WERI-Rb-1 (cell line): ENCODE data around the gene OR1I1.

Experiments
- DNase-seq: peaks from one replicate; pipeline ENCODE4 v3.0.0-alpha.2; 2020
- H3K27ac ChIP-seq: fragments of 250-450 bp; sonication (Bioruptor Pico); 2 replicates; pipeline ENCODE4 v1.5.1; 2020; ENCODE audit warnings: mild to moderate bottlenecking, moderate library complexity
- H3K27me3 ChIP-seq: fragments of 250-450 bp; sonication (Bioruptor Pico); 2 replicates; pipeline ENCODE4 v1.5.1; 2021; ENCODE audit warnings: mild to moderate bottlenecking, low read depth, moderate library complexity; ENCODE audit not compliant: insufficient read depth, severe bottlenecking
- H3K36me3 ChIP-seq: fragments of 250-450 bp; sonication (Bioruptor Pico); 2 replicates; pipeline ENCODE4 v1.5.1; 2020; ENCODE audit warnings: mild to moderate bottlenecking, moderate library complexity
- H3K4me3 ChIP-seq: 2 replicates; pipeline ENCODE4 v1.5.1; 2011; ENCODE audit warnings: low read depth, mild to moderate bottlenecking, control low read depth, low read length
- H3K9me3 ChIP-seq: fragments of 250-450 bp; sonication (Bioruptor Pico); 2 replicates; pipeline ENCODE4 v1.5.1; 2021; ENCODE audit warnings: mild to moderate bottlenecking, moderate library complexity; ENCODE audit not compliant: severe bottlenecking
- TF ChIP-seq, protein P1 (sequence below): IDR thresholded peaks from 2 replicates; pipeline ENCODE4 v1.5.1; 2011; ENCODE audit warnings: low read depth, mild to moderate bottlenecking, control low read depth, inconsistent platforms, low read length

OR1I1 gene

DNA sequence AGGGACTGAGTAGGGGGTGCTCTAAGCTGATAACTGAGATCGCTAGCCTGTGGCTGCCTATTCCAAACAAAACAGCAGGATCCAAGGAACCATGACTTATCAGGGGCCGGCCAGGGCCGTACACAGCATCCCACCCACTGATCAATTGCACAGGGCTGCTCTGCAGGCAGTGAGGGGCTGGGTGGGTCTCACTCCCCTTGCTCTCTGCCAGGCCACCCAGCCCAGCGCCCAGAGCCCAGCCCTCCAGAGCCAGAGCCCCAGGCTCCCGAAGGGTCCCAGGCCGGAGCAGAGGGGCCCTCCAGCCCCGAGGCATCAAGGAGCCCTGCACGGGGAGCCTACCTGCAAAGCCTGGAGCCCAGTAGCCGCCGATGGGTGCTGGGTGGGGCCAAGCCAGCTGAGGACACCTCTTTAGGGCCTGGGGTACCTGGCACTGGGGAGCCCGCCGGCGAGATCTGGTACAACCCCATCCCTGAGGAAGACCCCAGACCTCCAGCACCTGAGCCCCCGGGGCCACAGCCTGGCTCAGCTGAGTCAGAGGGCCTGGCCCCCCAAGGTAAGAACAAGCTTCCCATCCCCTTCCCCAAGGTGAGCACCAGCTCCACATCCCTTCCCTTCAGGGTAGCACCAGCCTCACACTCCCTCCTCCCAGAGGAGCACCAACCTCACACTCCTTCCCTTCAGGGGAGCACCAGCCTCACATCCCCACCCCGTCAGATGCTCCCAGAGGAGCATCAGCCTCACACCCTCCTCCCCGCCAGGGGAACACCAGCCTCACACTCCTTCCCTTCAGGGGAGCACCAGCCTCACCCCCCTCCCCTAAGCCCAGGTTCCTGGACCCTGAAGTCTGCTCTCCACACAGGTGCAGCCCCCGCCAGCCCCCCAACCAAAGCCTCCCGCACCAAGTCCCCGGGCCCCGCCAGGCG, 27.1 kb downstream of the OR1I1 start:
- H3K9me3 ChIP-seq, result peaks cover 2% of the 10 kb centered on the region
- DNase-seq, result no peak
- no peak overlapping the region for H3K4me3 ChIP-seq
- H3K27ac ChIP-seq, result no peak overlapping the region
- H3K36me3 ChIP-seq, result no peaks in the 10 kb centered on the region
- TF ChIP-seq, protein P1, sequence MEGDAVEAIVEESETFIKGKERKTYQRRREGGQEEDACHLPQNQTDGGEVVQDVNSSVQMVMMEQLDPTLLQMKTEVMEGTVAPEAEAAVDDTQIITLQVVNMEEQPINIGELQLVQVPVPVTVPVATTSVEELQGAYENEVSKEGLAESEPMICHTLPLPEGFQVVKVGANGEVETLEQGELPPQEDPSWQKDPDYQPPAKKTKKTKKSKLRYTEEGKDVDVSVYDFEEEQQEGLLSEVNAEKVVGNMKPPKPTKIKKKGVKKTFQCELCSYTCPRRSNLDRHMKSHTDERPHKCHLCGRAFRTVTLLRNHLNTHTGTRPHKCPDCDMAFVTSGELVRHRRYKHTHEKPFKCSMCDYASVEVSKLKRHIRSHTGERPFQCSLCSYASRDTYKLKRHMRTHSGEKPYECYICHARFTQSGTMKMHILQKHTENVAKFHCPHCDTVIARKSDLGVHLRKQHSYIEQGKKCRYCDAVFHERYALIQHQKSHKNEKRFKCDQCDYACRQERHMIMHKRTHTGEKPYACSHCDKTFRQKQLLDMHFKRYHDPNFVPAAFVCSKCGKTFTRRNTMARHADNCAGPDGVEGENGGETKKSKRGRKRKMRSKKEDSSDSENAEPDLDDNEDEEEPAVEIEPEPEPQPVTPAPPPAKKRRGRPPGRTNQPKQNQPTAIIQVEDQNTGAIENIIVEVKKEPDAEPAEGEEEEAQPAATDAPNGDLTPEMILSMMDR, result no peak
- H3K27me3 ChIP-seq, result peaks cover 44% of the 10 kb centered on the region

DNA sequence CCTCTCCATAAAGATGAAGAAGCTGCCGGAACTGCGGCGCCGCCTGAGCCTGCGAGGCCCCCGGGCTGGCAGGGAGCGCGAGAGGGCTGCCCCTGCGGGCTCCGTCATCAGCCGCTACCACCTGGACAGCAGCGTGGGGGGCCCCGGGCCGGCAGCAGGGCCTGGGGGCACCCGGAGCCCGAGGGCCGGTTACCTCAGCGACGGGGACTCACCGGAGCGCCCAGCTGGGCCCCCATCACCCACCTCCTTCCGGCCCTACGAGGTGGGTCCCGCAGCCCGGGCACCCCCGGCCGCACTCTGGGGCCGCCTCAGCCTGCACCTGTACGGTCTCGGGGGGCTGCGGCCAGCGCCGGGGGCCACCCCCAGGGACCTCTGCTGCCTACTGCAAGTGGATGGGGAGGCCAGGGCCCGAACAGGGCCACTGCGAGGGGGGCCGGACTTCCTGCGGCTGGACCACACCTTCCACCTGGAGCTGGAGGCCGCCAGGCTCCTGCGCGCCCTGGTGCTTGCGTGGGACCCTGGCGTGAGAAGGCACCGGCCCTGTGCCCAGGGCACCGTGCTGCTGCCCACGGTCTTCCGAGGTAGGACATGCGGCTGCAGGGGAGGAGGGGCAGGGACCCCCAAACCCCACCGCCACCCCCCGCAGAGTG, 27.9 kb downstream of the OR1I1 start:
- H3K27me3 ChIP-seq, result peaks cover 41% of the 10 kb centered on the region
- DNase-seq, result no peak
- H3K4me3 ChIP-seq, result no peak overlapping the region
- no peak overlapping the region for H3K27ac ChIP-seq
- H3K36me3 ChIP-seq, result peaks cover 3% of the 10 kb centered on the region; the same call in 1 of the 2 replicates
- H3K9me3 ChIP-seq, result no peaks in the 10 kb centered on the region
- TF ChIP-seq, protein P1, result no peak

DNA sequence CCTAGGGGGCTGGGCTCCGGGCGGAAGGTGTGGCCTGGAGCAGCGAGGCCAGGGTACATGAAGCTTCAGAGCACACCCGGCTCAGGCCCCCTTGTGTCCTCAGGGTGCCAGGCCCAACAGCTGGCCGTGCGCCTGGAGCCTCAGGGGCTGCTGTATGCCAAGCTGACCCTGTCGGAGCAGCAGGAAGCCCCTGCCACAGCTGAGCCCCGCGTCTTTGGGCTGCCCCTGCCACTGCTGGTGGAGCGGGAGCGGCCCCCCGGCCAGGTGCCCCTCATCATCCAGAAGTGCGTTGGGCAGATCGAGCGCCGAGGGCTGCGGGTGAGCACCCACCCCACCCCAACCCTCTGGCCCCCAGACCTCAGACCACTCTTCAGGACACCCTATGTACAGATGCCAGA, 28.4 kb downstream of the OR1I1 start:
- DNase-seq, result no peak
- Histone ChIP-seq H3K9me3 (no peaks in the 10 kb centered on the region), H3K27ac (no peak overlapping the region), H3K36me3 (peaks cover 7% of the 10 kb centered on the region), H3K27me3 (peaks cover 39% of the 10 kb centered on the region), H3K4me3 (no peak overlapping the region)
- TF ChIP-seq, protein P1, result no peak

DNA sequence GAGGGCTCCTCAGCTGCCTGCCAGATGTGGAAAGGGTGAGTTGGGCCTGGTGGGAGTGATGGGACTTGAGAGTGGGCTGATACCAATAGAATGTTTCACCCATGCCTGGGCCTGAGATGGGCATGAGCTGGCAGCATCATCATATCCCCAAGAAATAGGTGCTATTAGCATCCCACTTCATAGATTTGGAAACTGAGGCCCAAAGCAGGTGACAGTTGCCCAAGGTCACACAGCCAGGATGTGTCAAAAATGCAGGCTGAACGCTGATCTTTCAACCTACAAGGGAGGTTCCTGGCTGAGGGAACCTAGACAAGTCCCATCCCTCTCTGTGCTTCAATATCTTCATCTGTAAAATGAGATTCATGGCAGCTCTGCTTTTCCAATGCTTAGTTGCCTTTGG, 29.7 kb downstream of the OR1I1 start:
- DNase-seq, result no peak
- H3K36me3 ChIP-seq, result peaks cover 20% of the 10 kb centered on the region
- H3K27me3 ChIP-seq, result peaks cover 26% of the 10 kb centered on the region
- no peaks in the 10 kb centered on the region for H3K9me3 ChIP-seq
- no peak overlapping the region for H3K4me3 ChIP-seq
- TF ChIP-seq, protein P1, result no peak
- H3K27ac ChIP-seq, result no peak overlapping the region

DNA sequence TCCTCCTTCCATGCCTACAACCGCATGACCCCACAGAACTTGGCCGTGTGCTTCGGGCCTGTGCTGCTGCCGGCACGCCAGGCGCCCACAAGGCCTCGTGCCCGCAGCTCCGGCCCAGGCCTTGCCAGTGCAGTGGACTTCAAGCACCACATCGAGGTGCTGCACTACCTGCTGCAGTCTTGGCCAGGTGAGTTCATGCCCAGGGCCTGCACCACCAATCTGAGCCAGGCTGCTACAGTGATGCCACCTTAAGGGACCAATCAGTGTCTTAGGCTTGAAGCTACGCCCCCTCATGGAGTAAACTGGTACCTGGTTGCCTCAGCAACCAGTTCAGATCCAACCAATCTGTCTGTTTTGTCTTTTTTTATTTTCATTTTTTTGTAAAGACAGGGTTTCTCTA, 30.4 kb downstream of the OR1I1 start:
- Histone ChIP-seq H3K4me3 (no peak overlapping the region), H3K27ac (no peak overlapping the region), H3K9me3 (no peaks in the 10 kb centered on the region), H3K27me3 (peaks cover 22% of the 10 kb centered on the region), H3K36me3 (peaks cover 26% of the 10 kb centered on the region)
- DNase-seq, result no peak
- TF ChIP-seq, protein P1, result no peak
